ENCODE measurements around the gene MAL.

MAL gene

GRCh38 chr2:95025406-95026319 lies at the start of gene MAL:
MAL (plus strand) TSS chr2:95025708; CDS start chr2:95025793, 85 bp downstream.
- no peak for DNase-seq (ENCODE audit: extremely low read depth in 1 of 2, low read depth in 1 of 2)

- DNase-seq (ENCODE audit: extremely low read depth in 1 of 2, low read depth in 1 of 2): no peak
Measured at GRCh38 chr2:94977826-94978225, 47.7 kb upstream of the MAL start.

GRCh38 chr2:94978917-94979316 lies 46.6 kb upstream of the MAL start:
- no peak for DNase-seq (ENCODE audit: extremely low read depth in 1 of 2, low read depth in 1 of 2)

GRCh38 chr2:94979406-94980375 lies 45.8 kb upstream of the MAL start:
- DNase-seq (ENCODE audit: extremely low read depth in 1 of 2, low read depth in 1 of 2): no peak

- no peak for DNase-seq (ENCODE audit: extremely low read depth in 1 of 2, low read depth in 1 of 2)
Measured at GRCh38 chr2:94980406-94980805, 45.1 kb upstream of the MAL start.

GRCh38 chr2:94982156-94982555 lies 43.4 kb upstream of the MAL start:
- no peak for DNase-seq (ENCODE audit: extremely low read depth in 1 of 2, low read depth in 1 of 2)

- no peak for DNase-seq (ENCODE audit: extremely low read depth in 1 of 2, low read depth in 1 of 2)
Measured at GRCh38 chr2:94982675-94983074, 42.8 kb upstream of the MAL start.

GRCh38 chr2:94984964-94985575 lies 40.4 kb upstream of the MAL start:
- no peak for DNase-seq (ENCODE audit: extremely low read depth in 1 of 2, low read depth in 1 of 2)

GRCh38 chr2:94985636-94986035 lies 39.9 kb upstream of the MAL start:
- DNase-seq (ENCODE audit: extremely low read depth in 1 of 2, low read depth in 1 of 2): no peak

- DNase-seq (ENCODE audit: extremely low read depth in 1 of 2, low read depth in 1 of 2): peak in 1 of 2 donors; percentile 11
Measured at GRCh38 chr2:94986392-94986963, 39.0 kb upstream of the MAL start.

- DNase-seq (ENCODE audit: extremely low read depth in 1 of 2, low read depth in 1 of 2): no peak
Measured at GRCh38 chr2:94987074-94988020, 38.2 kb upstream of the MAL start.

GRCh38 chr2:94990956-94991355 lies 34.6 kb upstream of the MAL start:
- DNase-seq (ENCODE audit: extremely low read depth in 1 of 2, low read depth in 1 of 2): no peak

GRCh38 chr2:94992360-94992759 lies 33.1 kb upstream of the MAL start:
- no peak for DNase-seq (ENCODE audit: extremely low read depth in 1 of 2, low read depth in 1 of 2)

GRCh38 chr2:94993176-94994062 lies 32.1 kb upstream of the MAL start:
- DNase-seq (ENCODE audit: extremely low read depth in 1 of 2, low read depth in 1 of 2): no peak

GRCh38 chr2:94994063-94994913 lies 31.2 kb upstream of the MAL start:
- DNase-seq (ENCODE audit: extremely low read depth in 1 of 2, low read depth in 1 of 2): no peak

GRCh38 chr2:94994914-94995552 lies 30.5 kb upstream of the MAL start:
- DNase-seq (ENCODE audit: extremely low read depth in 1 of 2, low read depth in 1 of 2): no peak
